ENCODE results near the gene INTS4. TPM values are rescaled to one million over a fixed set of nuclear protein-coding genes. Genes with fewer than 3 reads are reported as not detected.
A peak's percentile ranks its signal among the peaks of the same experiment; 100 is the strongest.

The INTS4 gene
- total and polyA plus RNA-seq, 2 experiments from 2014 or later, result 24.6 to 47.6 TPM

- no peak for TF ChIP-seq ZNF462 (CRISPR knock-in tag; IDR thresholded peaks at IDR 0.05)
These were observed 41.8 kb upstream of the INTS4 start (continued) for GRCh38 chr11:78036313-78036712.

- no peaks in the 10 kb centered on the region for H3K36me3 ChIP-seq (ENCODE audit: insufficient read depth)
- DNase-seq (ENCODE audit: low spot score), result peak; percentile 51
- peak overlapping the region; percentile 19 for H3K27ac Mint-ChIP-seq
- H3K4me1 Mint-ChIP-seq, result peaks cover 8% of the 10 kb centered on the region; the same call in 1 of the 3 replicates
- H2AFZ ChIP-seq, result peak overlapping the region; percentile 35
- H3K4me3 Mint-ChIP-seq, result no peak overlapping the region
- peak; percentile 48 for ATAC-seq
- H3K36me3 Mint-ChIP-seq (ENCODE audit: low read depth), result no peaks in the 10 kb centered on the region
- H3K27me3 ChIP-seq (ENCODE audit: insufficient read depth), result no peaks in the 10 kb centered on the region
- no peaks in the 10 kb centered on the region for H3K9me3 Mint-ChIP-seq
- no peaks in the 10 kb centered on the region for H3K79me2 ChIP-seq (replicated peaks; ENCODE audit: insufficient read depth)
- H3K4me3 ChIP-seq, result no peak overlapping the region
- H3K27me3 Mint-ChIP-seq (ENCODE audit: insufficient read depth, low read depth, poor library complexity), result no peaks in the 10 kb centered on the region
- peak; percentile 45 to 50 for TF ChIP-seq CTCF (conservative IDR thresholded peaks at IDR 0.05; ENCODE audit: low read depth in 2 of 2)
- TF ChIP-seq REST (IDR thresholded peaks at IDR 0.05; ENCODE audit: unreplicated experiment), result no peak
- TF ChIP-seq JUNB (IDR thresholded peaks at IDR 0.05; ENCODE audit: unreplicated experiment), result no peak
- H3K4me1 ChIP-seq (ENCODE audit: insufficient read depth), result no peaks in the 10 kb centered on the region
- H3K9me2 ChIP-seq (ENCODE audit: insufficient read depth), result no peaks in the 10 kb centered on the region
- no peak overlapping the region for H3K27ac ChIP-seq (ENCODE audit: low read depth)
- H4K20me1 ChIP-seq (replicated peaks; ENCODE audit: insufficient read depth), result no peaks in the 10 kb centered on the region
- H3F3A ChIP-seq (replicated peaks; ENCODE audit: low read depth), result no peaks in the 10 kb centered on the region
- no peak overlapping the region for H3K4me2 ChIP-seq
These were observed 40.2 kb upstream of the INTS4 start for GRCh38 chr11:78034623-78035022.

Measured in GM23338 (cell line).